ENCODE measurements around the gene TNNT2.
A peak's percentile ranks its signal among the peaks of the same experiment; 100 is the strongest.

TNNT2 gene

GRCh38 chr1:201349092-201349491, 28.4 kb downstream of the TNNT2 start:
- ATAC-seq: no peak
- no peak for TF ChIP-seq PPARA (CRISPR knock-in tag; IDR thresholded peaks at IDR 0.05; ENCODE audit: borderline replicate concordance)
- no peak for TF ChIP-seq ZC3H10 (CRISPR knock-in tag; IDR thresholded peaks at IDR 0.05)
- TF ChIP-seq ZFP30 (CRISPR knock-in tag; IDR thresholded peaks at IDR 0.05): no peak
- no peak for TF ChIP-seq BACH2 (CRISPR knock-in tag; IDR thresholded peaks at IDR 0.05; ENCODE audit: borderline replicate concordance)
- no peak for TF ChIP-seq ZFP3 (CRISPR knock-in tag; IDR thresholded peaks at IDR 0.05)
- no peak for TF ChIP-seq CSRNP3 (CRISPR knock-in tag; IDR thresholded peaks at IDR 0.05)
- no peak for TF ChIP-seq ZNF70 (CRISPR knock-in tag; IDR thresholded peaks at IDR 0.05)
- no peak for TF ChIP-seq CSDC2 (CRISPR knock-in tag; IDR thresholded peaks at IDR 0.05)
- TF ChIP-seq TSHZ2 (CRISPR knock-in tag; IDR thresholded peaks at IDR 0.05): no peak
- TF ChIP-seq CREB5 (CRISPR knock-in tag; IDR thresholded peaks at IDR 0.05; ENCODE audit: low read depth): no peak
- no peak for TF ChIP-seq OSR1 (CRISPR knock-in tag; IDR thresholded peaks at IDR 0.05)
- no peak for TF ChIP-seq ZNF8 (CRISPR knock-in tag; IDR thresholded peaks at IDR 0.05)
- no peak for TF ChIP-seq TCF4 (CRISPR knock-in tag; IDR thresholded peaks at IDR 0.05; ENCODE audit: borderline replicate concordance)
- TF ChIP-seq POU6F1 (CRISPR knock-in tag; IDR thresholded peaks at IDR 0.05; ENCODE audit: borderline replicate concordance, low read depth): no peak
- TF ChIP-seq ZNF565 (CRISPR knock-in tag; conservative IDR thresholded peaks at IDR 0.05; ENCODE audit: low read depth): no peak
- TF ChIP-seq SNAI2 (CRISPR knock-in tag; IDR thresholded peaks at IDR 0.05): no peak

- TF ChIP-seq PATZ1 (CRISPR knock-in tag; IDR thresholded peaks at IDR 0.05; ENCODE audit: borderline replicate concordance) (no peak), CSDC2 (CRISPR knock-in tag; IDR thresholded peaks at IDR 0.05) (no peak), ISL1 (CRISPR knock-in tag; IDR thresholded peaks at IDR 0.05) (no peak), ZC3H10 (CRISPR knock-in tag; IDR thresholded peaks at IDR 0.05) (no peak), ZFP30 (CRISPR knock-in tag; IDR thresholded peaks at IDR 0.05) (no peak), TOX (CRISPR knock-in tag; IDR thresholded peaks at IDR 0.05; ENCODE audit: borderline replicate concordance) (no peak), TSHZ2 (CRISPR knock-in tag; IDR thresholded peaks at IDR 0.05) (no peak), SNAI2 (CRISPR knock-in tag; IDR thresholded peaks at IDR 0.05) (no peak), CREB5 (CRISPR knock-in tag; IDR thresholded peaks at IDR 0.05; ENCODE audit: low read depth) (no peak), ZNF565 (CRISPR knock-in tag; conservative IDR thresholded peaks at IDR 0.05; ENCODE audit: low read depth) (no peak), BACH2 (CRISPR knock-in tag; IDR thresholded peaks at IDR 0.05; ENCODE audit: borderline replicate concordance) (no peak), RARB (CRISPR knock-in tag; IDR thresholded peaks at IDR 0.05) (no peak), CSRNP3 (CRISPR knock-in tag; IDR thresholded peaks at IDR 0.05) (no peak), ESRRG (CRISPR knock-in tag; IDR thresholded peaks at IDR 0.05) (no peak), TCF4 (CRISPR knock-in tag; IDR thresholded peaks at IDR 0.05; ENCODE audit: borderline replicate concordance) (no peak), POU6F1 (CRISPR knock-in tag; IDR thresholded peaks at IDR 0.05; ENCODE audit: borderline replicate concordance, low read depth) (no peak), ARNTL (CRISPR knock-in tag; IDR thresholded peaks at IDR 0.05; ENCODE audit: borderline replicate concordance, low read depth) (no peak)
- peak; percentile 92 for ATAC-seq
Measured at GRCh38 chr1:201348211-201348566, 29.3 kb downstream of the TNNT2 start.
